ENCODE results near the gene TMED8. TPM values are rescaled to one million over a fixed set of nuclear protein-coding genes. Genes with fewer than 3 reads are reported as not detected.

The TMED8 gene
- total and polyA plus RNA-seq, 2 of the 13 experiments (the other 11 are each of a cell fraction or from before 2014, with no cell fraction given) = 6.0 to 11.7 TPM

GRCh38 chr14:77306851-77307496 is 69.9 kb downstream of the TMED8 start (continued):
- TF ChIP-seq ARID5B (CRISPR knock-in tag; IDR thresholded peaks at IDR 0.05) = 0 out of 2 replicates have a peak, but pooled peaks have one; percentile 7
- TF ChIP-seq ZNF670 (CRISPR knock-in tag; IDR thresholded peaks at IDR 0.05; ENCODE audit: borderline replicate concordance) = no peak
- no peak for TF ChIP-seq MXD1 (CRISPR knock-in tag; IDR thresholded peaks at IDR 0.05)
- peak; percentile 57 for TF ChIP-seq PAXIP1 (CRISPR knock-in tag; conservative IDR thresholded peaks at IDR 0.05)
- no peak for TF ChIP-seq REL (CRISPR knock-in tag; conservative IDR thresholded peaks at IDR 0.05)
- peak; percentile 30; the same call in 1 of the 2 replicates for TF ChIP-seq ZNF292 (CRISPR knock-in tag; IDR thresholded peaks at IDR 0.05; ENCODE audit: borderline replicate concordance, low read depth)
- TF ChIP-seq UBTF (CRISPR knock-in tag; IDR thresholded peaks at IDR 0.05) = no peak
- TF ChIP-seq THRA (CRISPR knock-in tag; IDR thresholded peaks at IDR 0.05; ENCODE audit: borderline replicate concordance) = peak; percentile 59; the same call in 1 of the 2 replicates
- TF ChIP-seq NR2F6 (IDR thresholded peaks at IDR 0.05) = peak; percentile 38; the same call in 1 of the 2 replicates
- TF ChIP-seq NR2F6 (CRISPR knock-in tag; IDR thresholded peaks at IDR 0.05) = no peak
- TF ChIP-seq PATZ1 (CRISPR knock-in tag; IDR thresholded peaks at IDR 0.05) = 0 out of 2 replicates have a peak, but pooled peaks have one; percentile 26
- TF ChIP-seq SNRNP70 (IDR thresholded peaks at IDR 0.05; ENCODE audit: low read depth, low read length) = no peak
